ENCODE measurements around the gene PCBP3.

- TF ChIP-seq, protein P1, sequence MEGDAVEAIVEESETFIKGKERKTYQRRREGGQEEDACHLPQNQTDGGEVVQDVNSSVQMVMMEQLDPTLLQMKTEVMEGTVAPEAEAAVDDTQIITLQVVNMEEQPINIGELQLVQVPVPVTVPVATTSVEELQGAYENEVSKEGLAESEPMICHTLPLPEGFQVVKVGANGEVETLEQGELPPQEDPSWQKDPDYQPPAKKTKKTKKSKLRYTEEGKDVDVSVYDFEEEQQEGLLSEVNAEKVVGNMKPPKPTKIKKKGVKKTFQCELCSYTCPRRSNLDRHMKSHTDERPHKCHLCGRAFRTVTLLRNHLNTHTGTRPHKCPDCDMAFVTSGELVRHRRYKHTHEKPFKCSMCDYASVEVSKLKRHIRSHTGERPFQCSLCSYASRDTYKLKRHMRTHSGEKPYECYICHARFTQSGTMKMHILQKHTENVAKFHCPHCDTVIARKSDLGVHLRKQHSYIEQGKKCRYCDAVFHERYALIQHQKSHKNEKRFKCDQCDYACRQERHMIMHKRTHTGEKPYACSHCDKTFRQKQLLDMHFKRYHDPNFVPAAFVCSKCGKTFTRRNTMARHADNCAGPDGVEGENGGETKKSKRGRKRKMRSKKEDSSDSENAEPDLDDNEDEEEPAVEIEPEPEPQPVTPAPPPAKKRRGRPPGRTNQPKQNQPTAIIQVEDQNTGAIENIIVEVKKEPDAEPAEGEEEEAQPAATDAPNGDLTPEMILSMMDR (IDR thresholded peaks at IDR 0.05), result no peak
- no peak for TF ChIP-seq POLR2A (IDR thresholded peaks at IDR 0.05)
Observed at GRCh38 chr21:45905196-45905595, 261.7 kb downstream of the PCBP3 start.

Measured in lower leg skin (tissue), 3 donors.